ENCODE data around the gene FNDC11. TPM values are rescaled to one million over a fixed set of nuclear protein-coding genes. Genes with fewer than 3 reads are reported as not detected.

Gene FNDC11
- total and polyA plus RNA-seq, 4 donors: 0.93 to 1.1 (median 1.0) TPM

GRCh38 chr20:63580796-63581461 is 27.0 kb downstream of the FNDC11 start:
- 69% methylated on average over 12 of the region's 12 CpGs for WGBS (ENCODE audit: insufficient coverage)
- Histone ChIP-seq H3K36me3 (ENCODE audit: control insufficient read depth, insufficient read depth, low read length) (peaks cover 2% of the 10 kb centered on the region), H3K9me3 (ENCODE audit: control insufficient read depth, insufficient read depth, low read length) (no peaks in the 10 kb centered on the region)

GRCh38 chr20:63582382-63583063 is 28.6 kb downstream of the FNDC11 start:
- H3K36me3 ChIP-seq (ENCODE audit: control insufficient read depth, insufficient read depth, low read length): peaks cover 15% of the 10 kb centered on the region
- no peak for DNase-seq (ENCODE audit: low read depth in 4 of 6, low spot score in 6 of 6)
- no peaks in the 10 kb centered on the region for H3K9me3 ChIP-seq (ENCODE audit: control insufficient read depth, insufficient read depth, low read length)
- no peak overlapping the region for H3K27ac ChIP-seq (ENCODE audit: low read depth, low read length)
- H3K4me3 ChIP-seq (ENCODE audit: low read depth, low read length): no peak overlapping the region
- H3K4me1 ChIP-seq (ENCODE audit: control insufficient read depth, insufficient read depth, low read length): peaks cover 2% of the 10 kb centered on the region
- peaks cover 3% of the 10 kb centered on the region for H3K27me3 ChIP-seq (ENCODE audit: control insufficient read depth, insufficient read depth, low read length)
- WGBS (ENCODE audit: insufficient coverage): 93% methylated on average over 15 of the region's 23 CpGs

More at GRCh38 chr20:63580796-63581461, 27.0 kb downstream of the FNDC11 start:
- peaks cover 5% of the 10 kb centered on the region for H3K27me3 ChIP-seq (ENCODE audit: control insufficient read depth, insufficient read depth, low read length)
- peaks cover 6% of the 10 kb centered on the region for H3K4me1 ChIP-seq (ENCODE audit: control insufficient read depth, insufficient read depth, low read length)
- peak in 4 of 6 donors; percentile 15 to 52 (median 25) for DNase-seq (ENCODE audit: low read depth in 4 of 6, low spot score in 6 of 6)
- H3K27ac ChIP-seq (ENCODE audit: low read depth, low read length): no peak overlapping the region
- H3K4me3 ChIP-seq (ENCODE audit: low read depth, low read length): no peak overlapping the region

DNA sequence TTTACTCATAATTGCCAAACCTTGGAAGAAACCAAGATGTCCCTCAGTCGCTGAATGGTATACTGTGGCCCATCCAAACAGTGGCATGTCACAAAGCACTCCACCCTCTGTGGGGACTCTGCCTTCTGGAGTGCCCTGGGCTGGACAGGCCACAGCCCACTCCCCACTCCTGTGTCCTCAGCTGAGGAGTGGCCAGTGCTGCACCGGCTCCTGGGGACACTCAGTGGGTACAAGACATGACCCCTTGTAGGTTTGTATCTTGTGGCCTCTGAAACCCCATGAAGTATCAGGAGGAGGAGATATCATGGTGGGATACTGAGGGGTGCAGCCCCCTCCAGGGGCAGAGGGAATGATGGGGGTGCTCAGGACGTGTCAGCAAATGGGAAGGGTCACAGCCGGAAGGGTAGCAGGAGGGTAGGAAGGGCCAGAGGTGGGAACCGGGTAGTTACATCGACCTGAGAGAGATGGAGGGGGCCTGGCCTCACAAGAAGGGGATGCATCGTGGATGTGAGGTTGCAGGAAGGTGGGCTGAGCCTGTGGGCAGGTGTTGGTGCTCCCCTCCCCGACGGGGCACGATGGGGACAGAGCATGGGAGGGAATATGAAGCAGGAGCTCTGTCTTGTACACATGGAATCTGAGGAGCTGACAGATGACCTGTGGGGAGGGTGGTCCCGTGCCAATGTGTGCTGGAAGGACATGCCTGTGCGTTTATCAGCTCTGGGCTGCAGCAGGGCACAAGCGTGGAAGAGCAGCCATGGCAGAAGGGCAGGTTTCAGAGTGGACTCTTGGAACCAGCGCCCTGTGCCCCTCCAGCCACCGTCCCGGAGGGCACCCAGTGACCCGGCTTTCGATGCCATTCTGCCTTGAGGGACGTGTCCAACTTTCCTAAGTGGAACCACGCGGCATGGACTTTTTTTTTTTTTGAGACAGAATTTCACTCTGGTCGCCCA is 31.9 kb downstream of the FNDC11 start:
- H3K4me3 ChIP-seq (ENCODE audit: low read depth, low read length): no peak overlapping the region
- WGBS (ENCODE audit: insufficient coverage): 89% methylated on average over 20 of the region's 22 CpGs
- peaks cover 49% of the 10 kb centered on the region for H3K36me3 ChIP-seq (ENCODE audit: control insufficient read depth, insufficient read depth, low read length)
- DNase-seq (ENCODE audit: low read depth in 4 of 6, low spot score in 6 of 6): no peak
- no peaks in the 10 kb centered on the region for H3K9me3 ChIP-seq (ENCODE audit: control insufficient read depth, insufficient read depth, low read length)
- H3K4me1 ChIP-seq (ENCODE audit: control insufficient read depth, insufficient read depth, low read length): no peaks in the 10 kb centered on the region
- no peaks in the 10 kb centered on the region for H3K27me3 ChIP-seq (ENCODE audit: control insufficient read depth, insufficient read depth, low read length)
- H3K27ac ChIP-seq (ENCODE audit: low read depth, low read length): no peak overlapping the region

DNA sequence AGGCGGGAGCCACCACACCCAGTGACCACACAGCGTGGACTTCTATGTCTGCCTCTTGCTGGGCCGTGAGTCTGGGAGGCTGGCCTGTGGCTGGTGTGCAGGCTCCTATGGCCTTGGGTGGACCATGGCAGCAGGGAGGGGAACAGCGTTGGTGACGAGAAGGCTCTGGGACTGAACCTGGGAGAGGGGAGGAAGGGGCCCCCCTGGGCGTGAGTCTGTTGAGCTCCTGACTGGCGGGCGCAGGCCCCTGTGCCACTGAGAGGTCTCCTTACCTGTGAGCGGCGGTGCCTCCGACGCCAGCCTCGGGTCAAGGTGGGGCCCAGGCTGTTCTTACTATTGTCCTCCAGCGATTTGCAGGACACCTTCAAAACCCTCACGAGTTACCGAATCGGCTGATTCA is 32.8 kb downstream of the FNDC11 start:
- peaks cover 58% of the 10 kb centered on the region for H3K36me3 ChIP-seq (ENCODE audit: control insufficient read depth, insufficient read depth, low read length)
- no peak for DNase-seq (ENCODE audit: low read depth in 4 of 6, low spot score in 6 of 6)
- no peak overlapping the region for H3K4me3 ChIP-seq (ENCODE audit: low read depth, low read length)
- no peaks in the 10 kb centered on the region for H3K4me1 ChIP-seq (ENCODE audit: control insufficient read depth, insufficient read depth, low read length)
- no peaks in the 10 kb centered on the region for H3K9me3 ChIP-seq (ENCODE audit: control insufficient read depth, insufficient read depth, low read length)
- 91% methylated on average over 16 of the region's 17 CpGs for WGBS (ENCODE audit: insufficient coverage)
- H3K27ac ChIP-seq (ENCODE audit: low read depth, low read length): no peak overlapping the region
- no peaks in the 10 kb centered on the region for H3K27me3 ChIP-seq (ENCODE audit: control insufficient read depth, insufficient read depth, low read length)

- Histone ChIP-seq H3K9me3 (ENCODE audit: control insufficient read depth, insufficient read depth, low read length) (no peaks in the 10 kb centered on the region), H3K36me3 (ENCODE audit: control insufficient read depth, insufficient read depth, low read length) (peaks cover 63% of the 10 kb centered on the region), H3K4me1 (ENCODE audit: control insufficient read depth, insufficient read depth, low read length) (no peaks in the 10 kb centered on the region), H3K4me3 (ENCODE audit: low read depth, low read length) (no peak overlapping the region), H3K27me3 (ENCODE audit: control insufficient read depth, insufficient read depth, low read length) (no peaks in the 10 kb centered on the region), H3K27ac (ENCODE audit: low read depth, low read length) (no peak overlapping the region)
- no peak for DNase-seq (ENCODE audit: low read depth in 4 of 6, low spot score in 6 of 6)
- 61% methylated on average over 6 of the region's 12 CpGs for WGBS (ENCODE audit: insufficient coverage)
Observed at GRCh38 chr20:63587256-63587655, 33.3 kb downstream of the FNDC11 start.

DNA sequence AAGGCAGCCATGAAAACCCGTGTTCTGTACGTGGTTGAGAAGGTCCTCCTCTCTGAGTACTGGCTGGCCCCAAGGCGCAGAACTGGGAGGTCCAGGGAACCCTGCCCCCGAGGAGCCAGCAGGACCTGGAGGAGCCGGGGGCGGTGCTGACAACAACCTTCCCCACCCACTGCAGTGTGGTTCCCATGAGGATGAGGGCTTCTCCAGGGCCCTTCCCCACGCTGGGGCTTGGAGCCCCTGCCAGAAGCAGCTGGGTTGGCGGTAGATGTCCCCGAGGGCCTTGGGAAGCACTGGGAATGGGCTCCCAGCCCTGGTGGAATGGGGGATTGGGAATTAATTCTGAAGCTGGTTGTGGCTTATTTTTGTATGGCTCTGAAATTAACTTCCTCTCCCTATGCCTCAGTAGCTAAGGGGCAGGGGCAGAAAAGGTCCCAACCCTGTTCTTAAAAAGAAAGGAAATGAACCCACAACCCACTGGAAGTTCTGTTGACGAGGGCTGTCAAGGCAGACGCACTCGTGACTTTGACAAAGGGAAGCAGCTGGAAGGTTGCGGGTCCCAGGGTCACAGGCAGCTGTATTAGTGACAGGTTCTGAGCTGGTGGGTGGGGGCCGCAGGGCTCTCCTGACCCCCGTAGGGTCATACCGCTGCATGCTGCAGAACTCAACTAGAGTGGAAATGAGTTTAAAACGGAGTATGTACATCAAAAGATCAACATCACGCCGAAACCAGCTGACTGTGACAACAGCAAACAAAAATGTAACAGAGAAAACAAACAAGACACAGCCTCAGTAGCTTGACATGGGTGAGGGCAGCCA is 34.0 kb downstream of the FNDC11 start:
- Histone ChIP-seq H3K27me3 (ENCODE audit: control insufficient read depth, insufficient read depth, low read length) (no peaks in the 10 kb centered on the region), H3K36me3 (ENCODE audit: control insufficient read depth, insufficient read depth, low read length) (peaks cover 70% of the 10 kb centered on the region), H3K27ac (ENCODE audit: low read depth, low read length) (no peak overlapping the region), H3K4me1 (ENCODE audit: control insufficient read depth, insufficient read depth, low read length) (no peaks in the 10 kb centered on the region), H3K4me3 (ENCODE audit: low read depth, low read length) (no peak overlapping the region), H3K9me3 (ENCODE audit: control insufficient read depth, insufficient read depth, low read length) (no peaks in the 10 kb centered on the region)
- DNase-seq (ENCODE audit: low read depth in 4 of 6, low spot score in 6 of 6): no peak
- WGBS (ENCODE audit: insufficient coverage): 86% methylated on average over 11 of the region's 19 CpGs

- H3K4me1 ChIP-seq (ENCODE audit: control insufficient read depth, insufficient read depth, low read length): no peaks in the 10 kb centered on the region
- DNase-seq (ENCODE audit: low read depth in 4 of 6, low spot score in 6 of 6): no peak
- H3K36me3 ChIP-seq (ENCODE audit: control insufficient read depth, insufficient read depth, low read length): peaks cover 76% of the 10 kb centered on the region
- no peaks in the 10 kb centered on the region for H3K9me3 ChIP-seq (ENCODE audit: control insufficient read depth, insufficient read depth, low read length)
- H3K27ac ChIP-seq (ENCODE audit: low read depth, low read length): no peak overlapping the region
- no peak overlapping the region for H3K4me3 ChIP-seq (ENCODE audit: low read depth, low read length)
- 90% methylated on average over 11 of the region's 11 CpGs for WGBS (ENCODE audit: insufficient coverage)
- no peaks in the 10 kb centered on the region for H3K27me3 ChIP-seq (ENCODE audit: control insufficient read depth, insufficient read depth, low read length)
Observed at GRCh38 chr20:63588641-63589041, 34.7 kb downstream of the FNDC11 start.

- no peak for DNase-seq (ENCODE audit: low read depth in 4 of 6, low spot score in 6 of 6)
- Histone ChIP-seq H3K4me3 (ENCODE audit: low read depth, low read length) (no peak overlapping the region), H3K4me1 (ENCODE audit: control insufficient read depth, insufficient read depth, low read length) (no peaks in the 10 kb centered on the region), H3K36me3 (ENCODE audit: control insufficient read depth, insufficient read depth, low read length) (peaks cover 84% of the 10 kb centered on the region), H3K9me3 (ENCODE audit: control insufficient read depth, insufficient read depth, low read length) (no peaks in the 10 kb centered on the region), H3K27ac (ENCODE audit: low read depth, low read length) (no peak overlapping the region), H3K27me3 (ENCODE audit: control insufficient read depth, insufficient read depth, low read length) (no peaks in the 10 kb centered on the region)
- WGBS (ENCODE audit: insufficient coverage): 90% methylated on average over 31 of the region's 38 CpGs
Observed at GRCh38 chr20:63589261-63590217, 35.6 kb downstream of the FNDC11 start.
